Fibroblast of peridontal ligament (primary cell): ENCODE results near the gene TMEM235.
"Not testable (repeated sequence)": the region's sequence is repeated elsewhere in the genome, so short reads cannot be mapped to it uniquely, and the experiment has no call there.

Experiments
- DNase-seq: peaks from one replicate; pipeline ENCODE4 v3.0.0-alpha.2; 2010; ENCODE audit errors: extremely low read depth

The TMEM235 gene

DNA sequence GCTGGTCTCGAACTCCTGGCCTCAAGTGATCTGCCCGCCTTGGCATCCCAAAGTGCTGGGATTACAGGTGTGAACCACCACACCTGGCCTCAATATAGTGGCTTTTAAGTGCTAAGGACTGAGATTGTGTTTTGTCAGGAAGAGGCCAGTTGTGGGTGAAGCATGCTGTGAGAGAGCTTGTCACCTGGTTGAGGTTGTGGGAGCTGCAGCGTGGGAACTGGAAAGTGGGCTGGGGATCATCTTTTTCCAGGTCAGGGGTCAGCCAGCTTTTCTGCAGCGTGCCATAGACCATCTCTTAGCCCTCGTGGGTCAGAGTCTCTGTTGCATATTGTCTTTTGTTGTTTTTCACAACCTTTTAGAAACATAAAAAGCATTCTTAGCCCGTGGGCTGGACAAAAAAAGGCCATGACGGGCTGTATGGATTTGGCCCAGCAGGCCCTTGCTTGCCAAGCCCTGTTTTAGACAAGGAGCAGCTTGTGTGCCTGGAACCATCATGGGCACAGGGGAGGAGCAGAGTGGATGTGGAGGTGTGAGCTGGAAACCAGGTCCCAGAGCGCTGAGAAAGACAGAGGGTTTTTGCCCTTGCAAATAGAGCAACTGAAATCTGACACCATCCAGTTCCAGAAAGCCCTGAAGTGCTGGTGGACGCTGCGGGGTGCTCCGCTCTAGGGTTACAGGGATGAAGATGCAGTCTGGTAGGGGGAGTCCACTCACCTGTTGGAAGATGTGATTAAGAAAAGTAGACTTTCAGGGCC is 11.9 kb upstream of the TMEM235 start:
- no peak for DNase-seq

DNA sequence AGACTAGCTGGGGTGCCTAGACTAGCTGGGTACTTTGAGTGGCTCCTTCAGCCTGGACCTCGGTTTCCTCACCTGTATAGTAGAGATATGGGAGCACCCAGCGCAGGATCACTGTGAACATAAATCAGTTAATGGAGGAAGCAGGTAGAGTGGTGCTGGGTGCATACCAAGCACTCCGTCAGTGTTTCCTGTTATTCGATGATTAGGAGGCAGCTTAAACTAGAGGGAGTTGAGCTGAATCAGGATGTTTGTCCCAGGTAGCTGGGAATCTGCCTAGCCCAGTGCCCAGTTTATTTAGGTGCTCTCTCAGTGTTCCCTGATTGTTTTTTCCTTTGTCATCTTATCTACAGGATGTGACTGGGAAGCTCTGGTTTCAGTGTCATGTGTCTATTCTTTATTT is 8.4 kb upstream of the TMEM235 start:
- DNase-seq = no peak

DNA sequence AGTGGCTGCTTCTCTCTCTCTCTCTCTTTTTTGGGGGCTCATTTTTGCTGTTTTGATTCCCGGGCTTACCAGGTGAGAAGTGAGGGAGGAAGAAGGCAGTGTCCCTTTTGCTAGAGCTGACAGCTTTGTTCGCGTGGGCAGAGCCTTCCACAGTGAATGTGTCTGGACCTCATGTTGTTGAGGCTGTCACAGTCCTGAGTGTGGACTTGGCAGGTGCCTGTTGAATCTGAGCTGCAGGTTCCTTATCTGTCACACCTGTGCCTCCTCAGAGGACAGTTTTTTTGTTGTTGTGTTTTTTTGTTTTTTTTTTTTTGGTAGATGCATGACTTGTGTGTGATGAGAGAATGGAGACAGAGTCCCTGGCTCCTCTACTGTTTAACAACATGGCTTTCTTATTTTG is 7.7 kb upstream of the TMEM235 start:
- no peak for DNase-seq

DNA sequence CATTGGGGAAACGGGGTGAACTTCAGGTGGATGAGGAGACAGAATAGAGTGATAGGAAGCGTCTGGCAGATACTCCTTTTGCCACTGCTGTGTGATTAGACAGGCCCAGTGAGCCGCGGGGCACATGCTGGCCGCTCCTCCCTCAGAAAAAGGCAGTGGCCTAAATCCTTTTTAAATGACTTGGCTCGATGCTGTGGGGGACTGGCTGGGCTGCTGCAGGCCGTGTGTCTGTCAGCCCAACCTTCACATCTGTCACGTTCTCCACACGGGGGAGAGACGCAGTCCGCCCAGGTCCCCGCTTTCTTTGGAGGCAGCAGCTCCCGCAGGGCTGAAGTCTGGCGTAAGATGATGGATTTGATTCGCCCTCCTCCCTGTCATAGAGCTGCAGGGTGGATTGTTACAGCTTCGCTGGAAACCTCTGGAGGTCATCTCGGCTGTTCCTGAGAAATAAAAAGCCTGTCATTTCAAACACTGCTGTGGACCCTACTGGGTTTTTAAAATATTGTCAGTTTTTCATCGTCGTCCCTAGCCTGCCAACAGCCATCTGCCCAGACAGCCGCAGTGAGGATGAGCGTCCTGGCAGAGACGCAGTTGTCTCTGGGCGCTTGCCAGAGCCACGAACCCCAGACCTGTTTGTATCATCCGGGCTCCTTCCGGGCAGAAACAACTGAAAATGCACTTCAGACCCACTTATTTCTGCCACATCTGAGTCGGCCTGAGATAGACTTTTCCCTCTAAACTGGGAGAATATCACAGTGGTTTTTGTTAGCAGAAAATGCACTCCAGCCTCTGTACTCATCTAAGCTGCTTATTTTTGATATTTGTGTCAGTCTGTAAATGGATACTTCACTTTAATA is 7.0 kb upstream of the TMEM235 start:
- DNase-seq = peak; percentile 6

DNA sequence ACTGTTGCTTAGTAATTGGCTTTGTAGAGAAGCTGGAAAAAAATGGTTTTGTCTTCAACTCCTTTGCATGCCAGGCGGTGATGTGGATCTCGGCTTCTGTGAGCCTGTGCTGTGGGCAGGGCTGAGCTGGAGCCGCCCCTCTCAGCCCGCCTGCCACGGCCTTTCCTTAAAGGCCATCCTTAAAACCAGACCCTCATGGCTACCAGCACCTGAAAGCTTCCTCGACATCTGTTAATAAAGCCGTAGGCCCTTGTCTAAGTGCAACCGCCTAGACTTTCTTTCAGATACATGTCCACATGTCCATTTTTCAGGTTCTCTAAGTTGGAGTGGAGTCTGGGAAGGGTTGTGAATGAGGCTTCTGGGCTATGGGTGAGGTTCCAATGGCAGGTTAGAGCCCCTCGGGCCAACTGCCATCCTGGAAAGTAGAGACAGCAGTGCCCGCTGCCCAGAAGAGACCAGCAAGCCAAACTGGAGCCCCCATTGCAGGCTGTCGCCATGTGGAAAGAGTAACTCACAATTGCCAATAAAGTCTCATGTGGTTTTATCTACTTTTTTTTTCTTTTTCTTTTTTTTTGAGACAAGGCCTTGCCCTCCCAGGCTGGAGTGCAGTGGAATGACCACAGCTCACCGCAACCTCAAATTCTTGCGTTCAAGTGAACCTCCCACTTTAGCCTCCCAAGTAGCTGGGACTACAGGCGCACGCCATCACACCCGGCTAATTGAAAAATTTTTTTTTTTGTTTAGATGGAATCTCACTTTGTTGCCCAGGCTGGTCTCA is 6.2 kb upstream of the TMEM235 start:
- DNase-seq = peak; percentile 8

DNA sequence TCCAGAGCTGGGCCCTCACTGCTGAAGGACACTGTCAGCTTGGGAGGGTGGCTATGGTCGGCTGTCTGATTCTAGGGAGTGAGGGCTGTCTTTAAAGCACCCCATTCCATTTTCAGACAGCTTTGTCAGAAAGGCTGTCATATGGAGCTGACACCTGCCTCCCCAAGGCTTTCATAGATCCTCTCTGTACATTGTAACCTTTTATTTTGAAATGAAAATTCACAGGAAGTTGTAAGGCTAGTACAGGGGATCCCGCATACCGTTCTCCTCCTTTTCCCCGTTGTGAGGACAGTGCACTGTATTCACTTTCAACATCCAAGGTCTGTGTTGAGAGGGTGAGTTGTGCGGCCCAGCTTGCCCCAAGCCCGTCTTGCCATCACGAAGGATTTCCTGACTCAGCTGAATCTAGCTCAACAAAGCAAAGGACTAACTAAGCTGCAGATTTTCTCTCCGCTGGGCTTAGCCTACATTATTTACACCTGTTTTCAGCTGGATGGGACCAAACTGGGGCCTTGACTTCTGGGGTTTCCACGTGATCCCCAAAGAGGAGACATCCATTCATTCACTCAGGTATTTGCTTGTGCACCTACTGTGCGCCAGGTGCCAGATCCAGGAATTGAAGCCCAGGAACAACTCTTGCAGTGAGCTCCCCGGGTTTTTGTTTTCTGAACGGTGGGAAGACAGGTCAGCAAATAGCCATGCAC is 5.2 kb upstream of the TMEM235 start:
- DNase-seq = no peak

DNA sequence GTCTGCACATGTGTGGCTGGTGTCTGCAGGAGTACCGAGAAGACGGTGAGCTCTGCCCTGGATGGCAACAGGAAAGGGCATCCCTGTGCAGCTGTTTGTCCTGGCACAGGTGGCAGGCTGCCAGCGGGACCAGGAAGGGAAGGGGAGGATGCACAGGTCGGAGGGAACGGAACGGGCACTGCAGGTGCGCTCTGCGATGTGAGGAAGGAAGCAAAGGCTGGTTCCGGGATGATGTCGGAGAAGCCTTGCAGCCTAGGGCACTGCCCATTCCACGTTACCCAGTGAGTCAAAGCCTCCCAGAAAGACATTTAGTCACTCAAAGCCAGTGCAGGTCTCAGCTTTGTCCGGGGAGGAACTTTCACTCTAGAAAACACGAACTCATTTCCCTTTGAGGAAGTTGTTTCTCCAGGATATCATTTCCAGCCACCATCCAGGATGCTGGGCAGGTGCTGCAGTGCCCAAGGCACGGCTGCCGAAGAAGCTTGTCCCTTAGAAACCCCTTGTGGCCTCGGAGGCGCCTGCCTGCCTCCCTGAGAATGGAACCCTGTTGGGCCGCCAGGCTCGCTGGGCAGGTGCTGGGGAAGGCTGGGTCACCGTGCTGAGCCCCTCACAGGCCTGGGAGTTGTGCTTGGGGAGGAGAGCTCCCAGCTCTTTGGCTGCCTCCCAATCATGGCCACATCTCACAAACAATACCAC is 4.5 kb upstream of the TMEM235 start:
- DNase-seq = no peak

DNA sequence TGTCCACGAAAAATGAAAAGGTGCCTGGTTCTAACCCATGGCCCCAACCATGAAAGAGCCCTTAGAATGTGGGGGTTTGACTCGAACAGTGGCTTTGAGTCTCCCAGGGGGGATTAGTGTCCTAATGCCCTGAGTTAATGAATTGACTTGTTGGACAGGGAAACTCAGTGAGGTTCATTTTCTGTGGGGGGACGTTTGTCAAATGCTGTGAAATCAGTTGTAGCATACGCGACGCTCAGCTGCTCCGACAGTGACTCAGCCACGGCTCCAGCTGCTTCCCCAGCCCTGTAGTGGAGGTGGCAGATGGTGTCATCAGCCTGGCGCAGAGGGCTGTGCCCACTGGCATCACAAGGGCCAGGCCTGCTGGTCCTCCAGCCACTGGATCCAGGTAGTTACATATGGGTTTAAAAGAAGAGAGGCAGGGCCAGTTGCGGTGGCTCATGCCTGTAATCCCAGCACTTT is 3.9 kb upstream of the TMEM235 start:
- DNase-seq = no peak

DNA sequence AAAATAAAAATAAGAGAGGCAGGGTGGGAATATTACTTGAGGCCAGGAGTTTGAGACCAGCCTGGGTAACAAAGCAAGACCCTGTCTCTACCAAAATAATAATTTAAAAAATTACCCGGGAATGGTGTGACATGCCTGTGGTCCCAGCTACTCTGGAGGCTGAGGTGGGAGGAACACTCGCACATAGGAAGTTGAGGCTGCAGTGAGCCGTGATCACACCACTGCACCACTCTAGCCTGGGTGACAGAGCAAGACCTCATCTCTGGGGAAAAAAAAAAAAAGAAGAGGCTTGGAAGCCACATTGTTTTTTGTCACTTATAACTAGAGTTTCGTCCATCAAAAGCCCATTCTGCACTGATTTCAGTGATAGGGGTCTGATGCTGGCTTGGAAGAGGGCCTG is 3.3 kb upstream of the TMEM235 start:
- DNase-seq = no peak

DNA sequence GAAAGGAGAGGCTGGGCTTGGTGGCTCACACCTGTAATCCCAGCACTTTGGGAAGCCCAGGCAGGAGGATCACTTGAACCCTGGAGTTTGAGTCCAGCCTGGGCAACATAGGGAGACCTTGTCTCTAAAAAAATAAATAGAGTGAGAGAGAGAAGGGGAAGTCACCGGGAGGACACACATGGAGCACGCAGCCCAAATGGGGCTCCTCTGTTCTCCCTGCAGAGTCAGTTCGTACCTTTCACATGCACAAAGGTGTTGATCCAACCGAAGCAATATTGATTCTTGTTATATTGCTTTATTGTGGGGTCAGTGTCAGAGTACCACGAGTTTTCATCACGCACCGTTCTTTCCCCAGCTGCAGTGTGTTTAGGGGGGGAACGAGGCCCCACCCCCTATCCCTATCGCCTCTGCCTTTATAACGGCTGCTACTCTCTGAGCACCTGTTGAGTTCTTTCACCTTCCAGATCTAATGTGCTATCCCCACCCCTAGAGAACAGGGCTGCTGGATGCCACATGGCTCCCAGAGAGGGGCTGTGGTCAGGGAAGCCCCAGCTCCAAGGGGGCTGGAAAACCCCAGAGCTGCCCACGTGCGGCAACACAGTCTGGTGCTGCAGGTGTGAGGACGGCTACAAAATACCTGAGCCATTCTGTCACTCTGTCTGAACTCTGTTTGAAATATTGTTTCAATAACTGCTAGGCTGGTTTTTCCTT is 1.0 kb upstream of the TMEM235 start:
- no peak for DNase-seq

DNA sequence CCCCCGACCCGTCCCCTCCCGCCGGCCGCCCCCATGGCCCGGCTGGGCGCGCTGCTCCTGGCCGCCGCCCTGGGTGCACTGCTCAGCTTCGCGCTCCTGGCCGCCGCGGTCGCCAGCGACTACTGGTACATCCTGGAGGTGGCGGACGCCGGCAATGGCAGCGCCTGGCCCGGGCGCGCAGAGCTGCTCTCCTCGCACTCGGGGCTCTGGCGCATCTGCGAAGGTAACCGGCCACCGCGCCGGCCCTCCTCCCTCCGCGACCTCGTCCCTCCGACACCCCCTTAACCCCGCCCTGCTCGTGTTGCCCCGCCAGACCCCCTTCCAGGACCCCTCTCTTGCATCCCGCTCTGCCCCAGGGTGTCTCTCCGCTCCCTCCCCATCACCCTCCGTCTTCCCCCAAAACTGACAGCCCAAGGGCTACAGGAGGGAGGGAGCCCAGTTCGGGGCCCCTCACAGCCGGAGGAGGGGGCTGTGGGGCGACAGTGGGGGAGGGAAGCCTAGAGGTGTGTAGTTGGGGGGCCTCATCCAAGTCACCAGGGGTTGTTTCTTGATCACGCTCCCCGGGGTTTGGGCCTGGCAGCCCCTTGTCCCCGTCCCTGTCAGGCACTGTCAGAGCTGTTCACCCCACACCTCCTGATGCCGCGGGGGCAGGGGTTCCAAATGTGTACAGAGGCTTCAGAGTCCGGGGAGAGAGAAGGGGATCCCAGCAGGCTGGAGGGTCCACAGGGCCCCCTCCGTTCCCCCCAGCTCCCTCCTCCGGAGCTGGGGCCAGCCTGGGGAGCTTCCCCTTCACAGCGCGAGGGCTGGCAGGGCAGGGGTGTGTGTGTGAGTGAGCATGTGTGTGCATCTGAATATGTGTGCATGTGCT is 794 bp downstream of the TMEM235 start:
- DNase-seq = no peak

DNA sequence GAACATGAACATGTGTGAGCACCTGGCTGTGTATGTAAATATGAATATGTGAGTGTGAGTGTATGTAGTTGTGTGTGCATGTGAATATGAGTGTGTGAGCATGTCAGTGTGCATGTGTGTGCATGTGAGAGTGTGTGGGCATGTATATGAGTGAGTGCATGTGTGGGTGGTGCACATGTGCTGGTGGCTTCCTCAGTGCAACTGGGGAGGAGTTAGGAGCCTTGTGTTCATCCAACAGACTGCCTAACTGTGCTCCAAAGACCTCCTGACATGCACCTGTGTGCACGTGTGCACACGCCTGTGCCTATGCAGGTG is 1.4 kb downstream of the TMEM235 start:
- no peak for DNase-seq

DNA sequence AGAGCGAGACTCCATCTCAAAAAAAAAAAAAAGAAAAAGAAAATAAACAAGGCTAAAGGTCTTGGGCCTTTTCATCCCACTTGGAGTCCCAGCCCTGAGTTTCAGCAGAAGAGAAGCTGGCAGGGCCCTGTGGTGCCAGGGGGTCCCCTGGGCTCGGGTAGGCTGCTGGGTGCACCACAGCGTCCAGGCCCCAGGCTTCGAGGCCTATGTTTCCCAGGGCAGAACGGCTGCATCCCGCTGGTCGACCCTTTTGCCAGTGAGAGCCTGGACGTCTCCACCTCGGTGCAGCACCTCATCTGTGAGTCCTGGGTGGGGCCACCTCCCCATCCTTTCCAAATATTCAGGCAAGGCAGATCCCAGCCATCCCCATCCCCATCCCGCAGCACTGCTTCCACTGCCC is 2.2 kb downstream of the TMEM235 start:
- DNase-seq = no peak

DNA sequence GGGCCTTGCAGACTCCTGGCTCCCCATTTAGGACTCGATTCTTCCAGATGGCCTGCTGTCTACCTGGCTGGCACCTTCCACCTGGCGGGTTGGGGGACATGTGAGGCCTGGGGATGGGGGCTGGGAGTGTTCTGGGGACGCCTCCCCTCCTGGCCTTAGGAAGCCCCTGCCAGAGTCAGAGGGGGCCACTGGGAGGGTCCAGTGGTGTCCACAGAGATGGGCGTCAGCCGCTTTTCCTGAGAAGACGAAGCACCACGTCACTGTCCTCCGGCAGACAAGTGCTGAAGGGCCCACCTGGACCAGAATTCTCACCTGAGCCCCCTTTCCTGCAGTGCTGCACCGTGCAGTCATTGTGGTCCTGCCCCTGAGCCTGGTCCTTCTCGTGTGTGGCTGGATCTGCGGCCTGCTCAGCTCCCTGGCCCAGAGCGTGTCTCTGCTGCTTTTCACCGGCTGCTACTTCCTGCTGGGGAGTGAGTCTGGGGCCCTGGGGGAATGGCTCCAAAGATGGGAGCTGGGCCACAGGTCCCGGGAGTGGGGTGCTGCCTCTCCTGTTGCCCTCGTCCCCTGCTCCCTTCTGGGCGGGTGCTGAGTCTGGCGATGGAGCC is 2.9 kb downstream of the TMEM235 start:
- no peak for DNase-seq

DNA sequence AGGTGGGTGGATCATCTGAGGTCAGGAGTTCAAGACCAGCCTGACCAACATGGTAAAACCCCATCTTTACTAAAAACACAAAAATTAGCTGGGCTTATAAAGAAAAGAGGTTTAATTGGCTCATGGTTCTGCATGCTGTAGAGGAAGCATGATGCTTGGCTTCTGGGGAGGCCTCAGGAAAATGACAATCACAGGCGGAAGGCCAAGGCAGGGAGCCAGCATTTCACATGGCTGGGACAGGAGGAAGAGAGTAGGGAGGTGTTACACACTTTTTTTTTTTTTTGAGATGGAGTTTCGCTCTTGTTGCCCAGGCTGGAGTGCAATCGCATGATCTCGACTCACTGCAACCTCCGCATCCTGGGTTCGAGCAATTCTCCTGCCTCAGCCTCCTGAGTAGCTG is 3.6 kb downstream of the TMEM235 start:
- DNase-seq = not testable (repeated sequence)

DNA sequence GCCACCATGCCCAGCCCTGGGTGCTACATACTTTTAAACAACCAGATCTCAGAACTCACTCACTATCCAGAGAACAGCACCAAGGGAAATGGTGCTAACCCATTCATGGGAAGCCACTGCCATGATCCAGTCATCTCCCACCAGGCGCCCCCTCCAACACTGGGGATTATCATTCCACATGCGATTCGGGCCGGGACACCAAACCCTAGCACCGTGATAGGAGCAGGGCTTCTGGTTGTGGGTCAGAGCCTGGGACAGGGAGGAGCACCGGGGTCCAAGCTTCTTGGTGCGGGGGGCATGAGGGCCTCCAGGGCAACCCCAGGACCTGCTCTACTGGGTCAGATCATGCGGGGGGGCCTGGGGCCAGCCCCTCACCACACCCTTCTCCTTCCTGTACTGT is 4.5 kb downstream of the TMEM235 start:
- no peak for DNase-seq

DNA sequence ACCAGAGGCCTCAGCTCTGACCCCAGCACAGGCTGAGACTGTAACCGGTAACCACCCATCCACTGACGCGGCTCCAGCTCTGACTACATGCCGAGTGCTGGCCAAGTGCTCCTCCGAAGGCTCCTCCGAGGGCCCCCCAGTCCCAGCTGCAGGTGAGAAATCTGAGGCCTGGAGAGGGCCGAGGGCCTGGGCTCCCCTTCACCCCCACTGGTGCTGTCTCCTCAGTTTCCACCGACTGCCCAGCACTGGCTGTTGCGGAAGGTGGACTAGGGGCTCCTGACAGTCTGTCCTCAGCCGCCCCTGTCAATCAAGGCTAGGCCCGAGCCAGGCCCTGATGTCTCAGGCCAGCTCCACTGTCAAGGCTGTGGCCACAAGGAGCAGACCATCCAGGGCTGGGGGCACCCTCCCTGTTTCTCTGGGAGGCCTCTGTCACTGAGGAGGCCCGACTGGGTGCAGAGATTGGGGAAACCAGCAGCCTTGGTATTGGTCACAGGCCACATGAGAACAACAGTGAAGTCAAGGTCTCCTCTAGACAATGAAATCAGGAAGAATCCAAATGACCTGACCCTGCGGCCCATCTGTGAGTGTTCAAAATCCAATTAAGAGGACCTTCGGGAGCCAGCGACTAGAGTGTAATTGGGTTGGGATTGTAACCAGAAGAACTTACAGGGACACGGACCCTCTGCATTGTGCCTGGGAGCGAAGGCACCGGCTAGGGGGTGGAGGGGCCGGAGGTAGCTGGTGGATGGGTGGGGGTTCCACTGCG is 5.1 kb downstream of the TMEM235 start:
- DNase-seq = no peak

DNA sequence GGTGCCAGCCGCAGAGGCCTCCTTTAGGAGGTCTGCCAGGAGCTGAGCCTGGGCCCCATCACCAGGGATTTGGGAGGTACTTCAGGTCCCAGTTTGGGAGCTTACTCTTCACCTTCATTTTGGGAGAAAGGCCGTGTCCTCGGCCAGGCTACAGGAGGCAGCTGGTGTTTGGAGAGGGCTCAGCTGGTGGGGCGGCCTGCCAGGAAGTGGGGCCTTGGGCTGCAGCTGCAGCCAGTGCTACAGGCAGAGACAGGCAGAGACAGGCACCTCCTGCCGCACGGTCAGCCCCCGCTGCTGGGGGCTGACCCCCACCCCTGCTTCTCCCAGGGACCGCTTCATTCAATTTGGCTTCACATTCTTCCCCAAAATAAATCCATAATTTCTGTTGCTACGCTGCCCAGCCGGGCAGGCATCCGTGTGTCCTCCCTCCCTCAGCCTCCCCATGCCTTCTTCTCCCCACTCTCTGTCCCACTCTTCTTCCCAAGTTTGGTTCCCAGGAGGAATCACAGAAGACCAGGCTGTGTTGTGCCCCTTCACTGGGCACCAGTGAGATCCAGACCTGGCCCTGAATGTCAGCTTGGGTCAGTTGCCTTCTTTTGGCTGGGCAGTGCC is 6.1 kb downstream of the TMEM235 start:
- DNase-seq = no peak
